HG02885 (cell line): ENCODE results near the gene CFAP65.
A peak's percentile ranks its signal among the peaks of the same experiment; 100 is the strongest.

Experiments used
- ATAC-seq: cut with Tn5 transposase; IDR thresholded peaks from one replicate; pipeline ENCODE4 v1.9.1; 2021; ENCODE audit warnings: mild to moderate bottlenecking; ENCODE audit not compliant: unreplicated experiment, poor library complexity

CFAP65 gene

DNA sequence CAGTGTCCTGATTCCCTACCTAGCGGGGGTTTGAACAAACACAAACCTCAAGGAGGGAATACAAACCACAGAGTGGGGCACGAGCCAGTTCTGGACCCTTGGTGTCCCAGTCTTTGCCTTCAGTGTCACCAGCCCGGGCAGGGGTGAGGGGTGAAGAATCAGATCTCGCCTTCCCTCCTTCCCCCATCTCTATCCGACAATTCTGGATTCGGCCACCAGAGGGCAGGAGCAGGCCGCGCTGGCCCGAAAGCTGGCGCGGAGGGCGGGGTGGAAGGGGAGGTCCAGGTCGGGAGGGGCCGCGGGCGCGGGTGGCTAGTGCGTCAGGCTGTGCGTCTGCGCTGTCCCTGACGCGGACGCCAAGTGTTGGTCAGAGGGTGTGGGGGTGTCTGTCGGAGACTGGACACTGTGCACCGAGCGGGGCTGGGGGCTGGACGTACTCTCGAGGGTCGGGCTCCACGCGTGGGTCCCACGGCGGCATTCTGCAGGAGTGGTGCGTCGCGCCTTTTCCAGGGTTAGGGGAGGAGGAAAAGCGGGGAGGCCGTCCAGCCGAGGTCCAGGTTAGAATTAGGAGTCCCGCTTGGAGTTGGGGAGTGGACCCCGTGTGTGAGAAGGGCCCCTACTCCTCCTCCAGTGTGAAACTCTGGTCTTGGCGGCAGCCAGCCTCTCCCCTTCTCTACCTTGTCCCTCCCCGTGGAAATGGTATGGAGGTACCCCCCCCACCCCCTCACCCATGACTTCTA lies 45.2 kb downstream of the CFAP65 start:
- peak; percentile 80 for ATAC-seq

DNA sequence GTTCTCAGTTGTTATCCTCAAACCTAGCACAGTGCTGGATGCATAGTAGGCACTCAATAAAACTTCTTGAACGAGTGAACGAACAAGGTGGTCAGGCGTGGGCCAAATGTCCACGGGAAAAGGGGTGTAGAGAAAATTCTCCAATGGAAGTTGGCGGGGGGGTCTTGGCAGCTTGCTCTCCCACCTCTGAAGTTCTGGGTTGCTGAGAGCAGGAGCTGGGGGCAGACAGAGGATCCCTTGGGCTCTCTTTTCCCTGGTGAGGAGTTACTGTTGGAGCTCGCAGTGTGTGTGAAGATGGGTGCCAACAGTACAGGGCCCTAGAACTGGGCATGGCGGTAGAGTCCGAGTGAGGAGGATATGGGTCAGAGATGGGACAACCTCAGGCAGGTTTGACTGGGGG lies 45.8 kb downstream of the CFAP65 start:
- no peak for ATAC-seq

DNA sequence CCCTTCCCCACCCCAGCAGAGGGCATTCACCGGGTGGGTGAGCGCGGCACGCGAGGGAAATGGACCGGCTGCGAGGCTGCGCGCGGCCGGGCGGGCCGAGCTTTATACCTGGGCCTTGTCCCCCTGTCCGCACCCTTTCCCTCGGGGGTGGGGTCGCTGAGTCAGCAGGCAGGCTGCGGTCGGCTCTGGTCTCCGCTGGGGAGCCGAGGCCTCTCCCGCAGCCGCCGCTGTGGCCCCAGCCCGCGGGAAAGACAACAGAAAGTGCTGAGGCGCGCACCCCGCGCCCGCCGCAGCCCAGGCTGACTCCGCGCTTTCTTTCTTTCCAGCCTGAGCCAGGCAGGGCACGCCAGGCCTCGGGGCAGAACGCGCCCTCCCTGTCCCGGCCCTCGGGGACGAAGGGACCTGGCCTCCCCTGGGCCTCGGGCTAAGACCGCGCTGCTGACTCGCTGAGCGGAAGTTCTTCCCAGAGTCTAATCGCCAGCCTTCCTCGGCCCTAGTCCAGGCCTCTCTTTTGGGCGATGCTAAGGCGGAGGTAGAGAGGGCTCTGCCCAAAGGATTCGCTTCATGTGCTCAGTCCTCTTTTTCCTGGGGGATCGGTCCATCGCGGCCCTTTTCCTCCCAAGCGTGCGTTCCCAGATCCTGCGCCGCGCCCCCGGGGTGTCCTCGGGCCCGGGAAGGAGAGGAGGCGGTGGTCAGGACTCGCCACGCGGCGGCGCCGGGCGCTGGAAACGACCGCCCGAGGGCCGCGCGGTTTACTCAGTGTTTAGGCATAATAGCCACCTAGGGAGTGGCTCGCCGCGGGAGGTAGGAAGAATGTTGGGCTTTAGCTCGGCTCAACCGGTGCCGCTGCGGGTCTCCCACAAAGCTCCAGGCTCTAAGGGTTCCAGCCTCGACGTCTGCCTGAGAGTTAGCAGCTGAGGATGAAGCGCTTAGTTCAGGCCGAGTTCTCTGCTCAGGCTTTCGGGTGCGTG lies 47.7 kb downstream of the CFAP65 start, which contains the start of gene CRYBA2:
CRYBA2 (minus strand) TSS at position 78 of the 971 bp plus-strand sequence. CDS start 246 bp downstream, outside the sequence.
- no peak for ATAC-seq

DNA sequence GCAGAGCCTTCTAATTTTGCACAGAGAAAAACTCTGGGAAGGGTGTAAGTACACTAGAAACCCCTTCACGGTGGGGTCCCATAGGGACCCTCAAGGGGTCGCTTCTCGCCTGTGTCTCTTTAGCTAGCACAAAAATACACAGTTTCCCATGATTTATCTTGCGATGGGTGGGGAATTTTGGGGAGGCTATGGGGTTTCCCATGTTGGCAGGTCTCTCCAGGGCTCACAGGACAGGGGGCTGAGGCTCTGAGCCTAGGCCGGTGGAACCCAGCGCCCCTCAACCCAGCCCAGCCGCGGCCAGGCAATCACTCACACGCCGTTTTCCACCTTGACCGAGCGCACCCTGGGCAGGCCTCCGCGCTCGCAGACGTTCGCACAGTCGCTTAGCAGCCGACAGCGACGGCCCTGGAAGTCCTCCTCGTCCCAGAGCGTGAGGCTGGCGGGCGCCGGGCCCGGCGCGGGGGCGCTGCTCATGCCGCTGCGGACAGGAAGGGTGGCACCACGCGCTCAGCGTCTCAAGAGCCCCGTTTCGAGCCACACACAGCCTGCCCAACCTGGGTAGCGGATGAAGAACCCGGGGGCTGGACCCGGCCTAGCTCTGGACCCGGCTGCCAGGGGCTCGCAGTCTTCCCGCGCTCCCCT lies 48.5 kb downstream of the CFAP65 start:
- no peak for ATAC-seq

DNA sequence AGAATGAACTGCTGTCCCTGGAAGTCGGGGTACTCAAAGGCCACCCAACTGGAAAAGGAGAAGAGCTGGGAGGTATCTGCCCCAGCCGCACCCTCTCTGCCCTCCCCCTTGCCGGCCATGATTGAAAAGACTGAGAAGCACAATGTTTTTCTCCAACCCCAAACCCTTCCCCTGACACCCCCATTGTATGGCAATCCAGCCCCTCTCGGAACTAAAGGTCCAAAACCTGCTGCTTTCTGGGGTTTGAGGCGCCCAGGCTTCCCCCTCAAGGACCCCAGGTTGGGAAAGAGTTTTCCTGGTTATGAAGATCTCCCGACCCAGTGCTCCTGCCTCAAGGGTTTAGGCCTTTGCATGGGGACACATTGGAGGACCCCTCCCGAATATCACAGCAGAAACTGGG lies 49.1 kb downstream of the CFAP65 start:
- no peak for ATAC-seq

DNA sequence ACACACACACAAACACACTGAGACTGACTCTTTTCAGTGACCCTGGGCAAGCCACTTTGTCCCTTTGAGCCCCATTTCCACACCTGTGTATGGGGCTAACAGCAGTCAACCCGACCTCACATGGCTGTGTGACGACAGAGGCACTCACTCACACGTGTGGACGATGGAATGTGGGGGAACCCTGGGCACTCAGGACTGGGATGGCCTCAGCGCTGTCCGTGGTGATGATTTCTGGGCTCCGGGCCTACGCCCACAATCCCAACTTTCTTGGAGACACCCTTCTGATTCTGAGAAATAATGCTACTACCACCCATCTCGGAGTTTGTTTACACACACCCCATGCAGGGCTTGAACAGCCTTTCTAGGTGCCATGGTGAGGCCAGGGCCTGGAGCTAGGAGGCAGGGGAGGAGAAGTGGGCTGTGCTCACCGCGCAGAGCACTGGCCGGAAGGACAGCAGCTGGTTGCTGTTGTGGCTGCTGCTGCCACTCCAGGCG lies 49.6 kb downstream of the CFAP65 start:
- ATAC-seq = no peak

DNA sequence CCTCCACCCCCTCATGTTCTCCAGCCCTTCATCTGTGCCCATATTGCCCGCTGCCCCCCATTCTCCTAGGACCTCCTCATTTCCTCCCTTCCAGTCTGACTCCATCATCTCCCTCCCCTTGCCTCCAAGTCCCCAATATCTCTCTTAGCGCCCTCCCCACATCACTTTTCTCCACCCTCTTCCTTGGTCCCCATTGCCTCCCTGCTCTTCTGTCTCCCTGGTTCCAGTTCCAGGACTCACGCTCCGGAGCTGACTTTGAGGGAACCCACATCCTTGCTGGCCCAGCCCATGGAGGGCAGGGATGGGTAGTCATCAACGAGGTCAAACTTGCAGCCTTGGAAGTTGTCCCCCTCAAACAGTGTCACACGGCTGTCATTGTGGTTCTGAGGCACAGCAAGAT lies 50.7 kb downstream of the CFAP65 start:
- ATAC-seq = no peak

DNA sequence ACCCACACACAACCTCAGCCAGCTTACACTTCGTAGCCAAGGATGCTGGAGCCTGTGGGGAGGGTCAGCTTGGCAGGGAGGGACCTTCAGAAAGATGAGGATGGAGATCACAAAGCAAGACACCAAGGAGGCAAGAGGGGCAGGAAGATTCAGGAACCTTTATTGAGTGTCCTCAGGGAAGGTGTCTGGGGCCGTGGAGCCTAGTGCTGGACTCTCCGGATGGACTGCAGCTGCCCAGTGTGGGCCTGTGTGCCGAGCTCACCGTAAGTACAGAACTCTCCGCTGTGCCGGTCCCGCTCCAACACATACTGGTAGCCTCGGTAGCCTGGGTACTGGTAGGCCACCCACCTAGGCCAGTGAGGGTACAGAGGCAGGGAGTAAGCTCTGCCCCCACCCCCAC lies 51.3 kb downstream of the CFAP65 start:
- no peak for ATAC-seq

DNA sequence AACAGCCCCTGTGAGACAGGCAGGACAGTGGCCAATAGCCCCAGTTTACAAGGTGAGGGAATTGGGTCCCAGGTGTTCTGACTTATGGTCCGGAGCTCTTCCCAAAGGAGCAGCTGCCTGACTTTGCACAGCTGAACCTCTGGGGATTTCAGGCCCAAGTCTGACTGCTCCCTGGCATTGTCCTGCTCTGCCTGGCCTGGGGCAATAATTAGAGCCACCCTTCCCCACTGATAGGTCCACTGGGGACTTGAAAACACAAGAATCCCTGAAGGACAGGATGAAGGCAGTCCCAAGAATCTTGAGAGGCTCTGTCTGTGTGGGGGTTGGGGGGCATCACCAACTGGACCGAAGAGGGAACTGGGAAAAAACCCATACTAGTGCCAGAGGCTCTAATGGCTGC lies 52.7 kb downstream of the CFAP65 start:
- no peak for ATAC-seq

DNA sequence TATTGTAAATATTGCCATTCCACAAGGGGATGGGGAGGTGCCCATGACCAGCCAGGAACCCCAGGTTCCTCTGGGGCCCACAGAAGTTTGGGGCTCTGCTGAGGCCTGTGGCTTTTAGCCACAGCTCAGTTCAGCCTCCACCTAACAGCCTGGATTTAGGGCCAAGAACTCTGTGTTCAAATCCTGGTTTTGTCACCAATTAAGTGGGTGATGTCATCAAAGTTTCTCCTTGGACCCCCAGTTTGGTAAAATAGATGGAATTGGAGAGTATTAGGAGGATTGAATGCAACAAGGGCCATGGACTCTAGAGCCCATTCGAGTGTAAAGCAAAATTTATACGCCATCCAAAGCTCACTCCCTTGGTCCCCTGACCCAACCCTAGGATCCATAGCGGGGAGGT lies 53.2 kb downstream of the CFAP65 start:
- ATAC-seq = no peak

DNA sequence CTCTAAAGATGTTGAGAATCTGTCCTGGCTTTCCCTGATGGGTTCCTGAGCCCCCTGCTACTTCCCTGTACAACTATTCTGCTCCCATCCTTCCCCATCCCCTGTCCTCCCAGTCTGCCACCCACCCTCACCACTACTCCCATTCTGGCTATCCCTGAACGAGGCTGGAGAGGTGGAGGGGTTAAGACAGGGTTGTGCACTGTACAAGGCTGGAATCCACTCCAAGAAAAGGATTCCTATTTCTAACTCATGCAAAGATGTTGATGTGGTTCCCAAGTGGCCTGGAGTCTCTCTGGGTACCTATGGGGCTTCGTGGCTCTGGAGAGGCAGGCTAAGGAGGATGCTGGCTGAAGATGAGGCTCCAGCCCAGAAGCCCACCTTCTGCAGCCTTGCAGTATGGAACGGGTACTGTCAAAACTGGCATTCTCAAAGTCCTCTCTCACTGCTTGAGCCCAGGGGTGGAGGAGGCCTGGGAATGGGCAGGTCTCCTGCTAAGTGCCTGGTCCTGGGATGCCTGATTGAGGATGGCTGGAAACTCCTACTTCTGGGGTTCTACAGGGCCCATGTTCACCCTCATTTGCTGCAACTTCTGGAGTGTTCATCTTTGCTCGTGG lies 55.1 kb downstream of the CFAP65 start:
- no peak for ATAC-seq

DNA sequence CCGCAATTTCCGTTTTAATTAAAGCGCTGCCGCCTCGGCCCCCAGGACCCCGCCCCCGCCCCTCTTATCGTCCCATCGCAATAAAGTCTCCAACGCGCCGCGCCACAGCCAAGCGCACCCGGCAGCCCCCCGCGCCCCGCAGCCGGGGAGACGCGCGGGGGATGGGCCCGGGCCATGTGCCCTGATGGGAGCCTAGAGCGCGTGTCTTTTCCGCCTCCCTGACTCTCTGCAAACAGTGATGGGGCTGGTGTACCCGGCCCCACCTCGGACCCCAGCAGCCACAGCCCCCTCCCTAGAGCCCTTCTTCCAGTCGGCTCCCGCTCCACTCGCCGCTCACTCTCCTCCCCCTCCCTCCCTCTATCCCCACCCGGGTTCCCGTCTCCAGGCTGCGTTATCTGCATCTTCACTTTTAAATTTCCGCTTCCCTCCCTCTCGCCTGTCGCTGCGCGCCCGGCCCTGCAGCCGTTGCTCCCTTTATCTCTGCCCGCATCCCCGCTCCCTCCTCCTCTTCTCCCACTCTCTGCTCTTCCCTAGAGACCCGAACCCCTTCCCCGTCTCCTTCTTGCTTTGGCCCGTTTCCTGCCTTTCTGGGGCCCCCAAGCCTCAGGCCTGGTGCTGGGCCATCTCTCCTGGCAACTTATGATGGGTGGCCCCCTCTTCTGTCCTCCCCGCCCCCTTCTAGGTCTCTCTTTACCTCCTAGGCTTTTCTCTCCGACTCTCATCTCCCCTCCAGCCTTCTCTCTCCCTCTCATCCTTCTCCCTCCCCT lies 55.8 kb downstream of the CFAP65 start:
- no peak for ATAC-seq

DNA sequence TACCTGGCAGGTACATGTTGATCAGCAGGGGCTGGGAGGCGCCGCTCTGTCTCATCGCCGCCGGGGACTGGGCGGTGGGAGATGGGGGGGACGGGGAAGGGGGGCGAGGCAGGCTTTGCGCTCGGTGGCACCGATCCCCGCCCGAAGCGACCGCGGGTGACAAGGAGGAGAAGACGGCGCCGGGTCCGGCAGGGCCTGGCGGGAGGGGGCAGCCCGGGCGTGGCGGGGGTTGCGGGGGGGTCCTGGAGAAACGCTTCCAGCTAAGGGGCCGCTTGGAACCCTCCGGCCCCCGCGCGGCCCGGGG lies 56.3 kb downstream of the CFAP65 start, which contains the start of gene FEV:
FEV (minus strand) TSS at position 164 of the 304 bp plus-strand sequence; CDS start at position 55, 109 bp downstream.
- no peak for ATAC-seq

DNA sequence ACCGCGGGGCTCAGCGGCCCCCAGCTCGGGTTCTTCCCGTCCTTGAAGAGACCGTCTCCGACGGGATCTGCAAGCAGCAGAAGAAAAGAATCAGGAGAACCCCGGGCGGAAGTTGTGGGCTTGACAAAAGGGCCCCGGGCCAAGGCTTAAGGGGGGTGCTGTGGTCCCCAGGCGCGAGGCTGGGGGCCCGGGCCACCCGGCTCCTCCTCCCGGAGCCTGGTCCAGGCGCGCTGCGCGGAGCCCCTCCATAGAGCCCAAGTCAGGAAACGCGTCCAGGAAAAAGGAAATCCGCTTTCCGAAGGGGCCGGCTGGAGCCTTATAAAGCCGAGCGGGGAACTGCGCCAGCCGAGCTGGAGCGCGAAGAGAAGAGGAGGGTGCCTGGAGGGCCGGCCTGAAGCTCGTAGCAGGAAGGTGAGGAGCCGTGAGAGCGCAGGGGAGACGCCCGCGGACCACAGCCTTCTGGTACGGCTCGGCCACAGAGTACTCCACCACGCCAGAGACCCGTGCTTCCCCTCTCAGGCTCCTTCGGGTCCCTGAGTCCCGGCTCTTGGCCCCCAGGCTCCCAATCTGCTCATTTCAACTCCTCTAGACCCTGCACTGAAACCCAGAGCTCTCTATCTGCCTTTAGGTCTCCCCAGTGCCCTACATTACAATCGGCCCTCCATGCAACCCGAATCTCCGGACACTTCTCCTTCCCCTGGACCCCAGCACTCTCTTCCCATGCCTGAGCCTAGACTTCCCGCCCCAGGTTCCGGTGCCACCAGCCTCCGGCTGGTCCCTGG lies 56.9 kb downstream of the CFAP65 start:
- ATAC-seq = no peak

DNA sequence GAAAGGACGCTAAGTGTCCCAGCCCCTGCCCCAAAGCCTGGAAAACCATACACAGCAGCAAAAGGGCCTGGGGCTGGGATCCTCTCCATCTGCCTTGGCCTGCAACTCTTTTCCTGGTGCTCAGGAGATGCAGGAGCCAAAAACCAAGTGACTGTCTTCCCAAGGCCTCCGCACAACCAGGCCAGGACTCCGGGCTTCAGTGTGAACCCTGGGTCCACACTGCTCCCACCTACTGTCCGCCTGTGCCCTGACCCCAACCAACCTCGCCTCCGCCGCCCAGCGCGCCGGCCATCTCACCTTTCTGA lies 57.4 kb downstream of the CFAP65 start:
- ATAC-seq = no peak

DNA sequence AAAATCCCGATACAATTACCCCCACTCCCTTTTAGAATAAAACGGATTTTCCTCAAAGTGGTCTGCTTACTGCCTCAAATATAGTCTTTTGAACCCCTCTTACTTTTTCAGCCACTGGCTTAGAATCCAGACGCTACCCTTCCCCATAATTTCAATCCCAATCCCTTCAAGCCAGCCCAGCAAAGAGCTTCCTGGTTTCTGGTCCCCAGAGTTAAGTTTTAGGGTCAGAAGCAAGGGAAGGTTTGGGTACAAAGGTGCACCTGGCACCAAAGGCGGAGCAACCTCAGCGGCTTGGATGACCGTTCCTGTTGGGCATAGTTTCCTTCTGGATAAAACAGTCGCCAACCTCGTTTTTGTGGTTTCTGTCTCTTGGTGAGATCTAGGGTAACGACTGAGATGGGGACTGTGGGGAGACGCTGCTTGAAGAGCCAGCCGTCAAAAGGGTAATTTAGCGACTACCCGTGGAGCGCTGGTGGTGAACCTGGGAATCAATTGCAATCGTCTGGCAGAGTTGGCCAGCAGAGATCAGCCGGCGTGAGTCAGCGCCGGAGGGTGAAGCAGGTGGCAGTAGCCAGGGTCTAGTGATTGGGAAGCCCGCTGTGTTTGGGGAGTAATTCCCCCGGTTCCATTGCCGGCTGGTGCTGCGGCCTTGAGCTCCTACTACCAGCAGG lies 57.9 kb downstream of the CFAP65 start:
- ATAC-seq = no peak

DNA sequence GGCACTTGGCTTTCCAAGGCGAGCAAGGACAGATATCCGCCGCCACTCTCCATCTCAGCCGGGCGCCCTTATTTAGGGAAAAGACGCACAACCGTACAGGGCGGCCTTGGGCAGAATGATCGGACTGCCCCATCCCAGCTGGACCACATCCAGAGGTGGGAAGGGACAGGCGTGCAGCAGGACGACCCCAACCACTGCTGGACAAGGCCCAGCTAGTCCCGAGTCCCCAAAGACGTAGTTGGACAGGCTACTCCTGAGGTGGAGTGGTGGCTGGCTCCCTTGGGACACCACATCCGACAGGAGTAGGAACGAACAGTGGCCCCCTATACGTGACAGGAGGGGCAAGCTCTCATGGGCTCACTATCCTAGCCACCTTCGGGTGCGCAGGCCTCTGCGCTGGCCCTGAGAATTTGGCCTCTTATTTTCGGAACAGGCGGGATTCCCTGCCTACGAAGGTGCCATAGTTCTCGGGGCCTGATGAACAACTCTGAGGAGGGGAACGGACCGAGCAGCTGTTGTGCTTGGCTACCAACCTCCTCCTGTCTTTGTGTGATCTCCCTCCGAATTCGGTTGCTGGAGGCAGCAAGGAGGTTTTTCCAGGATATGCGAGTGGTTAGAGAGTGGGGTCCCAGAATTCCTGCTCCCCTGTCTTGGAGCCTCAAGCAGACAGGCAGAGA lies 58.6 kb downstream of the CFAP65 start:
- ATAC-seq = no peak
